H1 (cell line): Measurements from ENCODE around the gene ISCA2. TPM values are rescaled to one million over a fixed set of nuclear protein-coding genes. Genes with fewer than 3 reads are reported as not detected.

Source experiments
- ASH2L ChIP-seq: fragments of 200-600, 300-600 bp; sonication (generic); IDR thresholded peaks from one replicate; pipeline ENCODE4 v1.7.1; 2017; ENCODE audit warnings: low read length
- ATF2 ChIP-seq: IDR thresholded peaks from 2 replicates; pipeline ENCODE4 v1.6.1; 2012; ENCODE audit warnings: low read length, inconsistent platforms
- BCL11A ChIP-seq, 2 experiments: IDR thresholded peaks; one replicate each; pipeline ENCODE4 v1.6.1; 2011; ENCODE audit warnings: low read depth in 2 of 2, low read length in 2 of 2, mild to moderate bottlenecking in 2 of 2
- BRCA1 ChIP-seq: IDR thresholded peaks from 2 replicates; pipeline ENCODE4 v1.6.1; 2012; ENCODE audit warnings: low read depth, low read length, improper control_type of control experiment
- E2F6 ChIP-seq: IDR thresholded peaks from 2 replicates; pipeline ENCODE4 v1.6.1; 2012; ENCODE audit warnings: inconsistent platforms
- EGR1 ChIP-seq: IDR thresholded peaks from 2 replicates; pipeline ENCODE4 v1.6.1; 2011; ENCODE audit warnings: low read depth, low read length, borderline replicate concordance
- EP300 ChIP-seq, 2 experiments: IDR thresholded peaks; 1 replicate in 1 of 2; 2 replicates in 1 of 2; pipeline ENCODE4 v1.6.1; 2011 to 2012; ENCODE audit warnings: low read depth in 2 of 2, low read length in 2 of 2, mild to moderate bottlenecking in 2 of 2, borderline replicate concordance in 1 of 2, inconsistent platforms in 1 of 2, moderate library complexity in 1 of 2
- KDM1A ChIP-seq: fragments of 200-600, 300-600 bp; sonication (generic); IDR thresholded peaks from 2 replicates; pipeline ENCODE4 v1.7.1; 2016; ENCODE audit warnings: mild to moderate bottlenecking, low read length, borderline replicate concordance
- MAFK ChIP-seq: IDR thresholded peaks from 2 replicates; pipeline ENCODE4 v1.6.1; 2012; ENCODE audit warnings: low read depth, mild to moderate bottlenecking, improper control_type of control experiment, low read length
- RBBP5 ChIP-seq: IDR thresholded peaks from 2 replicates; pipeline ENCODE4 v1.7.1; 2012; ENCODE audit warnings: low read depth, mild to moderate bottlenecking, inconsistent platforms, low read length, moderate library complexity, borderline replicate concordance
- RNF2 ChIP-seq: fragments of 200-900, 300-1000 bp; sonication (generic); IDR thresholded peaks from 2 replicates; pipeline ENCODE4 v1.7.1; 2016; ENCODE audit warnings: borderline replicate concordance, low read depth, mild to moderate bottlenecking, antibody characterized with exemption, low read length; ENCODE audit not compliant: poor library complexity, severe bottlenecking; ENCODE audit errors: missing control alignments
- SIN3A ChIP-seq, 2 experiments: IDR thresholded peaks in 1 of 2; conservative IDR thresholded peaks in 1 of 2; 2 replicates each; pipeline ENCODE4 v1.6.1; 2011 to 2012; ENCODE audit warnings: low read length in 2 of 2, improper control_type of control experiment in 1 of 2, low read depth in 1 of 2, mild to moderate bottlenecking in 1 of 2
- SIX5 ChIP-seq: IDR thresholded peaks from 2 replicates; pipeline ENCODE4 v1.6.1; 2011; ENCODE audit warnings: mild to moderate bottlenecking, low read depth, low read length
- SP1 ChIP-seq: IDR thresholded peaks from 2 replicates; pipeline ENCODE4 v1.6.1; 2011; ENCODE audit warnings: low read depth, low read length
- SUZ12 ChIP-seq: fragments of 200-600 bp; sonication (generic); IDR thresholded peaks from 2 replicates; pipeline ENCODE4 v1.6.1; 2012; ENCODE audit warnings: mild to moderate bottlenecking, inconsistent platforms, low read length, moderate library complexity, mixed read lengths
- TEAD4 ChIP-seq: IDR thresholded peaks from 2 replicates; pipeline ENCODE4 v1.6.1; 2012; ENCODE audit warnings: low read depth, low read length, inconsistent platforms, mixed read lengths
- USF2 ChIP-seq: IDR thresholded peaks from 2 replicates; pipeline ENCODE4 v1.6.1; 2011; ENCODE audit warnings: low read length, improper control_type of control experiment
- YY1 ChIP-seq: IDR thresholded peaks from 2 replicates; pipeline ENCODE4 v1.6.1; 2011; ENCODE audit warnings: low read depth, mild to moderate bottlenecking, low read length
- ZNF274 ChIP-seq: IDR thresholded peaks from 2 replicates; pipeline ENCODE4 v1.7.0; 2012; ENCODE audit warnings: low read length, borderline replicate concordance; ENCODE audit errors: extremely low read depth
- polyA plus RNA-seq, 7 experiments: library from polyadenylated mRNA; depleted of rRNA in 3 of 7; stranded (reverse) in 5 of 7; unstranded in 2 of 7; fragments of >200 nt in 5 of 7; fragments of 200-250 nt in 2 of 7; gene quantifications; 1 replicate in 5 of 7; 2 replicates in 1 of 7; 4 replicates in 1 of 7; pipeline versions ENCODE4 v1.2.1 to v1.2.3, GENCODE V29; 2011 to 2013; ENCODE audit warnings: missing spikeins in 2 of 7, mixed read lengths in 2 of 7
- total RNA-seq: library from RNA; stranded (reverse); fragmentation: NEBNext Ultra II Directional; extraction: Animal tissue kit (Norgen Biotek cat#: 25700); gene quantifications from 2 replicates; pipeline ENCODE4 v1.2.1, GENCODE V29; 2021

The ISCA2 gene
- total and polyA plus RNA-seq, 2 of the 8 experiments (the other 6 are each of a cell fraction or from before 2014, with no cell fraction given): 43.5 to 78.6 TPM

GRCh38 chr14:74493343-74494261 is at the start of gene ISCA2 (continued):
- TF ChIP-seq EP300 (IDR thresholded peaks at IDR 0.05; ENCODE audit: borderline replicate concordance in 1 of 2, low read depth in 2 of 2, low read length in 2 of 2) (no peak), MAFK (no peak), SIN3A (conservative IDR thresholded peaks at IDR 0.05 in 1 of 2, IDR thresholded peaks at IDR 0.05 in 1 of 2; ENCODE audit: low read depth in 1 of 2, low read length in 2 of 2) (peak in 1 of 2 experiments; percentile 91; a peak in 2 of 4 replicates), ASH2L (peak; percentile 57), YY1 (peak; percentile 94), ZNF274 (no peak), RNF2 (no peak), KDM1A (no peak), ATF2 (no peak), SIX5 (no peak), E2F6 (no peak; the same call in 1 of the 2 replicates), SUZ12 (no peak), BCL11A (IDR thresholded peaks at IDR 0.05; ENCODE audit: low read depth in 2 of 2, low read length in 2 of 2) (no peak), BRCA1 (no peak), EGR1 (peak; percentile 32; the same call in 1 of the 2 replicates), RBBP5 (0 out of 2 replicates have a peak, but pooled peaks have one; percentile 36), SP1 (peak; percentile 95), USF2 (no peak), TEAD4 (no peak)
